HepG2 (cell line): Measurements from ENCODE around the gene GPATCH3. TPM values are rescaled to one million over a fixed set of nuclear protein-coding genes. Genes with fewer than 3 reads are reported as not detected.
A peak's percentile ranks its signal among the peaks of the same experiment; 100 is the strongest.

Source experiments
- ATAD3A ChIP-seq: sonication (generic); formaldehyde crosslinking; IDR thresholded peaks from 2 replicates; pipeline ENCODE4 v1.4.0; 2020; ENCODE audit warnings: missing genetic modification reagents
- CAMTA2 ChIP-seq: sonication (generic); formaldehyde crosslinking; IDR thresholded peaks from 2 replicates; pipeline ENCODE4 v1.4.0; 2020; ENCODE audit warnings: mild to moderate bottlenecking, missing genetic modification reagents, borderline replicate concordance
- CHCHD3 ChIP-seq: sonication (generic); formaldehyde crosslinking; IDR thresholded peaks from 2 replicates; pipeline ENCODE4 v1.8.0; 2022; ENCODE audit warnings: mild to moderate bottlenecking, missing genetic modification reagents, moderate library complexity
- NFIB ChIP-seq: sonication (generic); formaldehyde crosslinking; IDR thresholded peaks from 2 replicates; pipeline ENCODE4 v1.9.0; 2021; ENCODE audit warnings: missing genetic modification reagents, mild to moderate bottlenecking, borderline replicate concordance
- NFRKB ChIP-seq: fragments of 450-650 bp; IDR thresholded peaks from 2 replicates; pipeline ENCODE4 v1.6.1; 2017
- NRL ChIP-seq: sonication (generic); formaldehyde crosslinking; IDR thresholded peaks from 2 replicates; pipeline ENCODE4 v1.5.0; 2020; ENCODE audit warnings: missing genetic modification reagents, mild to moderate bottlenecking, moderate library complexity, borderline replicate concordance
- RARA ChIP-seq: IDR thresholded peaks from 2 replicates; pipeline ENCODE4 v1.6.1; 2016; ENCODE audit warnings: missing genetic modification reagents, missing compliant biosample characterization
- SATB2 ChIP-seq: sonication (generic); formaldehyde crosslinking; IDR thresholded peaks from 2 replicates; pipeline ENCODE4 v1.5.0; 2020; ENCODE audit warnings: missing genetic modification reagents
- SNAI1 ChIP-seq: sonication (generic); formaldehyde crosslinking; IDR thresholded peaks from 2 replicates; pipeline ENCODE4 v1.5.0; 2020; ENCODE audit warnings: mild to moderate bottlenecking, missing genetic modification reagents, borderline replicate concordance
- SNAPC2 ChIP-seq: sonication (generic); formaldehyde crosslinking; IDR thresholded peaks from 2 replicates; pipeline ENCODE4 v1.8.1; 2022; ENCODE audit warnings: mild to moderate bottlenecking, missing genetic modification reagents
- SP2 ChIP-seq: sonication (generic); formaldehyde crosslinking; IDR thresholded peaks from 2 replicates; pipeline ENCODE4 v1.5.1; 2020; ENCODE audit warnings: mild to moderate bottlenecking, missing genetic modification reagents
- XRCC5 ChIP-seq: fragments of 200-400 bp; formaldehyde crosslinking; optimal IDR thresholded peaks from 2 replicates; pipeline ENCODE3; 2017; ENCODE audit warnings: mild to moderate bottlenecking, low read length
- YEATS4 ChIP-seq: sonication (generic); formaldehyde crosslinking; IDR thresholded peaks from 2 replicates; pipeline ENCODE4 v1.4.0; 2020; ENCODE audit warnings: missing genetic modification reagents, borderline replicate concordance
- ZBTB42 ChIP-seq: sonication (generic); formaldehyde crosslinking; IDR thresholded peaks from 2 replicates; pipeline ENCODE4 v1.5.0; 2020; ENCODE audit warnings: mild to moderate bottlenecking, missing genetic modification reagents
- ZNF383 ChIP-seq: sonication (generic); formaldehyde crosslinking; IDR thresholded peaks from 2 replicates; pipeline ENCODE4 v1.4.0; 2020; ENCODE audit warnings: missing genetic modification reagents, mild to moderate bottlenecking, borderline replicate concordance
- ZNF672 ChIP-seq: sonication (generic); formaldehyde crosslinking; IDR thresholded peaks from 2 replicates; pipeline ENCODE4 v1.8.1; 2022; ENCODE audit warnings: missing genetic modification reagents
- ZNF703 ChIP-seq: sonication (generic); formaldehyde crosslinking; IDR thresholded peaks from 2 replicates; pipeline ENCODE4 v1.5.1; 2020; ENCODE audit warnings: missing genetic modification reagents, mild to moderate bottlenecking, moderate library complexity, borderline replicate concordance
- ZNF746 ChIP-seq: sonication (generic); formaldehyde crosslinking; IDR thresholded peaks from 2 replicates; pipeline ENCODE4 v1.8.0; 2022; ENCODE audit warnings: mild to moderate bottlenecking, missing genetic modification reagents
- ZNF766 ChIP-seq: sonication (generic); formaldehyde crosslinking; IDR thresholded peaks from 2 replicates; pipeline ENCODE4 v1.5.0; 2020; ENCODE audit warnings: missing genetic modification reagents, borderline replicate concordance
- ZNF879 ChIP-seq: sonication (generic); formaldehyde crosslinking; IDR thresholded peaks from 2 replicates; pipeline ENCODE4 v1.8.1; 2023; ENCODE audit warnings: missing genetic modification reagents
- polyA plus RNA-seq, 8 experiments: library from polyadenylated mRNA; depleted of rRNA in 3 of 8; stranded (reverse) in 7 of 8; unstranded in 1 of 8; fragments of >200 nt; fragmentation: Illumina TruSeq in 4 of 8; extraction: Trizol in 4 of 8; gene quantifications; 2 replicates each; pipeline versions ENCODE4 v1.2.1 to v1.2.3, GENCODE V29; 2011 to 2016; ENCODE audit warnings: low read depth in 4 of 8, missing spikeins in 1 of 8, mixed read lengths in 1 of 8; ENCODE audit not compliant: insufficient read depth in 1 of 8
- total RNA-seq, 5 experiments: library from RNA; depleted of rRNA; stranded (reverse); fragments of >200 nt; fragmentation: Illumina TruSeq; extraction: Trizol; gene quantifications; 2 replicates each; pipeline ENCODE4 v1.2.3, GENCODE V29; 2016; ENCODE audit warnings: low read depth in 1 of 5
- TF ChIP-seq, protein P1 (sequence below): sonication (generic); formaldehyde crosslinking; IDR thresholded peaks from 2 replicates; pipeline ENCODE4 v1.8.0; 2022; ENCODE audit warnings: mild to moderate bottlenecking, missing genetic modification reagents; ENCODE audit not compliant: insufficient replicate concordance
- TF ChIP-seq, protein P2 (sequence below): sonication (generic); formaldehyde crosslinking; IDR thresholded peaks from 2 replicates; pipeline ENCODE4 v1.8.0; 2022; ENCODE audit warnings: mild to moderate bottlenecking, missing genetic modification reagents, borderline replicate concordance
- TF ChIP-seq, protein P3 (sequence below): sonication (generic); formaldehyde crosslinking; IDR thresholded peaks from 2 replicates; pipeline ENCODE4 v1.8.1; 2022; ENCODE audit warnings: mild to moderate bottlenecking, missing genetic modification reagents
- TF ChIP-seq, protein P4 (sequence below): sonication (generic); formaldehyde crosslinking; IDR thresholded peaks from 2 replicates; pipeline ENCODE4 v1.9.0; 2021; ENCODE audit warnings: missing genetic modification reagents, borderline replicate concordance

GPATCH3 gene
- total and polyA plus RNA-seq, 2 of the 13 experiments (the other 11 are each of a cell fraction or from before 2014, with no cell fraction given), result 8.3 to 11.0 TPM

DNA sequence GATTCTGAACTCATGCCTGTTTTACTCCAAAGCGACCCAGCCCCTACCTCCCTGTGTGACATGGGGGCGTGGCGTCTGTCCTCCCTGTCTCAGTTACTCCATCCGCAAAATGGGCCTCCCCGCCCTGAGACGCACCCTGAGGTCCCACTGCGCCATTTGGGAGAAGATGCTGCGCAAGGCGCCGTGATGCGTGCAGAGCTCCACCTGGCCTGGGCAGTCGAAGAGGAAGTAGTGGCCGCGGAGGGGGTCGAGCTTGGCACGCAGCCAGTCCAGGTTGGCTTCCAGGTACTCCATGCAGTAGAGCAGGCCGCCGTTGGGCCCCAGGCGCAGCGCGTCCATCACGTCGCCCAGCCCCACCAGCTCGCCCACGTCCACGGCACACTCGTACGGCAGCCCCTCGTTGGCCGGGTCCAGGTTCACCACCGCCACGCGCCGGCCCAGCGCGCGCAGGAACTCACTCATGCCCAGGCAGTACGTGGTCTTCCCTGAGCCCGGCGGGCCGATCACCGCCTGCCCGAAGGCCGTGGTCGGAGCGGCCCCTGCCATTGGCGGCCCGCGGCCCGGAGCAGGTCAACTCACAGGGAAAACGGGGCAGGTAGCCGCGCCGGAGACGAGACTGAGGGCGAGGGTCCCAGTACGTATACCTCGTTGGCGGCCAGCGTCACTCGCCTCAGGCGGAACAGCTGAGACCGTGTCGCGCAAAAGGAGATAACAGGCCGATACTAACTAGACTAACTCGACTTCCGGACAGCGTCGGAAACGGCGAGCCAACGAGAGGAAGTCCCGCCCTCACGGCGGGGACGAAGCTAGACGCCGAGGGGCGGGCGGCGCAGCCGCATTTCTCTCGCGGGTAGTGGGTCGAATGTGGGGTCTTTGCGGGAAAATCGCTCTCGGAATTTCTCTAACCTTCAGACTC lies 10.5 kb downstream of the GPATCH3 start, which contains the start of gene GPN2 (continued):
- no peak for TF ChIP-seq NFRKB
- TF ChIP-seq, protein P1, sequence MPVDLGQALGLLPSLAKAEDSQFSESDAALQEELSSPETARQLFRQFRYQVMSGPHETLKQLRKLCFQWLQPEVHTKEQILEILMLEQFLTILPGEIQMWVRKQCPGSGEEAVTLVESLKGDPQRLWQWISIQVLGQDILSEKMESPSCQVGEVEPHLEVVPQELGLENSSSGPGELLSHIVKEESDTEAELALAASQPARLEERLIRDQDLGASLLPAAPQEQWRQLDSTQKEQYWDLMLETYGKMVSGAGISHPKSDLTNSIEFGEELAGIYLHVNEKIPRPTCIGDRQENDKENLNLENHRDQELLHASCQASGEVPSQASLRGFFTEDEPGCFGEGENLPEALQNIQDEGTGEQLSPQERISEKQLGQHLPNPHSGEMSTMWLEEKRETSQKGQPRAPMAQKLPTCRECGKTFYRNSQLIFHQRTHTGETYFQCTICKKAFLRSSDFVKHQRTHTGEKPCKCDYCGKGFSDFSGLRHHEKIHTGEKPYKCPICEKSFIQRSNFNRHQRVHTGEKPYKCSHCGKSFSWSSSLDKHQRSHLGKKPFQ (CRISPR knock-in tag), result peak; percentile 85
- 0 out of 2 replicates have a peak, but pooled peaks have one; percentile 83 for TF ChIP-seq SATB2
- TF ChIP-seq, protein P2, sequence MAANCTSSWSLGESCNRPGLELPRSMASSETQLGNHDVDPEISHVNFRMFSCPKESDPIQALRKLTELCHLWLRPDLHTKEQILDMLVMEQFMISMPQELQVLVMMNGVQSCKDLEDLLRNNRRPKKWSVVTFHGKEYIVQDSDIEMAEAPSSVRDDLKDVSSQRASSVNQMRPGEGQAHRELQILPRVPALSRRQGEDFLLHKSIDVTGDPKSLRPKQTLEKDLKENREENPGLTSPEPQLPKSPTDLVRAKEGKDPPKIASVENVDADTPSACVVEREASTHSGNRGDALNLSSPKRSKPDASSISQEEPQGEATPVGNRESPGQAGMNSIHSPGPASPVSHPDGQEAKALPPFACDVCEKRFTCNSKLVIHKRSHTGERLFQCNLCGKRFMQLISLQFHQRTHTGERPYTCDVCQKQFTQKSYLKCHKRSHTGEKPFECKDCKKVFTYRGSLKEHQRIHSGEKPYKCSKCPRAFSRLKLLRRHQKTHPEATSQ (CRISPR knock-in tag), result no peak
- no peak for TF ChIP-seq NFIB
- TF ChIP-seq, protein P3, sequence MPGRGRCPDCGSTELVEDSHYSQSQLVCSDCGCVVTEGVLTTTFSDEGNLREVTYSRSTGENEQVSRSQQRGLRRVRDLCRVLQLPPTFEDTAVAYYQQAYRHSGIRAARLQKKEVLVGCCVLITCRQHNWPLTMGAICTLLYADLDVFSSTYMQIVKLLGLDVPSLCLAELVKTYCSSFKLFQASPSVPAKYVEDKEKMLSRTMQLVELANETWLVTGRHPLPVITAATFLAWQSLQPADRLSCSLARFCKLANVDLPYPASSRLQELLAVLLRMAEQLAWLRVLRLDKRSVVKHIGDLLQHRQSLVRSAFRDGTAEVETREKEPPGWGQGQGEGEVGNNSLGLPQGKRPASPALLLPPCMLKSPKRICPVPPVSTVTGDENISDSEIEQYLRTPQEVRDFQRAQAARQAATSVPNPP (CRISPR knock-in tag), result peak; percentile 81; the same call in 1 of the 2 replicates
- TF ChIP-seq ZNF766, result 0 out of 2 replicates have a peak, but pooled peaks have one; percentile 30
- no peak for TF ChIP-seq ZNF879
- TF ChIP-seq ZNF703, result no peak
- TF ChIP-seq ZNF672, result no peak; the same call in 1 of the 2 replicates
- peak; percentile 57; the same call in 1 of the 2 replicates for TF ChIP-seq RARA (CRISPR knock-in tag)
- TF ChIP-seq SNAPC2 (CRISPR knock-in tag), result 0 out of 2 replicates have a peak, but pooled peaks have one; percentile 52
- no peak for TF ChIP-seq XRCC5
- TF ChIP-seq CHCHD3 (CRISPR knock-in tag), result peak; percentile 88
- 0 out of 2 replicates have a peak, but pooled peaks have one; percentile 50 for TF ChIP-seq CAMTA2 (CRISPR knock-in tag)
- TF ChIP-seq SNAI1 (CRISPR knock-in tag), result peak; percentile 31; the same call in 1 of the 2 replicates
- TF ChIP-seq, protein P4, sequence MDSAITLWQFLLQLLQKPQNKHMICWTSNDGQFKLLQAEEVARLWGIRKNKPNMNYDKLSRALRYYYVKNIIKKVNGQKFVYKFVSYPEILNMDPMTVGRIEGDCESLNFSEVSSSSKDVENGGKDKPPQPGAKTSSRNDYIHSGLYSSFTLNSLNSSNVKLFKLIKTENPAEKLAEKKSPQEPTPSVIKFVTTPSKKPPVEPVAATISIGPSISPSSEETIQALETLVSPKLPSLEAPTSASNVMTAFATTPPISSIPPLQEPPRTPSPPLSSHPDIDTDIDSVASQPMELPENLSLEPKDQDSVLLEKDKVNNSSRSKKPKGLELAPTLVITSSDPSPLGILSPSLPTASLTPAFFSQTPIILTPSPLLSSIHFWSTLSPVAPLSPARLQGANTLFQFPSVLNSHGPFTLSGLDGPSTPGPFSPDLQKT, result no peak
- peak; percentile 75 for TF ChIP-seq YEATS4 (CRISPR knock-in tag)
- TF ChIP-seq ZNF383, result peak; percentile 85; the same call in 1 of the 2 replicates
- peak; percentile 90 for TF ChIP-seq SP2
- TF ChIP-seq NRL (CRISPR knock-in tag), result peak; percentile 85
- TF ChIP-seq ZBTB42, result peak; percentile 64; the same call in 1 of the 2 replicates
- peak; percentile 40 for TF ChIP-seq ZNF746 (CRISPR knock-in tag)
- no peak for TF ChIP-seq ATAD3A (CRISPR knock-in tag)
